NCI-H1436 treated with DMSO at 0.1 percent for 48 hours (cell line): ENCODE measurements around the gene OAS3.
A peak's percentile ranks its signal among the peaks of the same experiment; 100 is the strongest.
"Not testable (repeated sequence)": the region's sequence is repeated elsewhere in the genome, so short reads cannot be mapped to it uniquely, and the experiment has no call there.

Experiments used
- DNase-seq: peaks from one replicate; lab custom pipeline; 2025; lab: John Stamatoyannopoulos, UW

The OAS3 gene

DNA sequence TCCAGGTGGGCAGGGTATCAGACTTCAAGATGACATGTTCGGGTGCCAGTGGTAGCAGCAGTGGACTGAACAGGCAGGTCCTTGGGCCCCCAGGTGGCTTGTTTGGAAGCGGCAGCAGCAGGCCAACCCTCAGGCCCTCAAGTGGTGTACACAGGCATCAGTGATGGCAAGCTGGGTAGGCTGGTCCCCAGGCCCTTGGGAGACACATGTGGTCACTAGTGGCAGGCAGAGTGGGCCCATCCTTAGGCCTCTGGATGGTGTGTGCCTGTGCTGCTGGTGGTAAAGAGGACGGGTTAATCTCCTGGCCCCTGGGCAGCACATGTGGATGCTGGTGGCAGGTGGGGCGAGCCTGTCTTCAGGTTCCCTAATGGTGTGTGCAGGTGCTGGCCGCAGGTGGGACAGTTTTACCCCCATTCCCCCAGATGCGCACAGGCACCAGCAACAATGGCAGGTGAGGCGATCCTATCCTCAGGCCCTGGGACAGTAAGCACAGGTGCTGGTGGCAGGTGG is 48.1 kb downstream of the OAS3 start:
- no peak for DNase-seq

DNA sequence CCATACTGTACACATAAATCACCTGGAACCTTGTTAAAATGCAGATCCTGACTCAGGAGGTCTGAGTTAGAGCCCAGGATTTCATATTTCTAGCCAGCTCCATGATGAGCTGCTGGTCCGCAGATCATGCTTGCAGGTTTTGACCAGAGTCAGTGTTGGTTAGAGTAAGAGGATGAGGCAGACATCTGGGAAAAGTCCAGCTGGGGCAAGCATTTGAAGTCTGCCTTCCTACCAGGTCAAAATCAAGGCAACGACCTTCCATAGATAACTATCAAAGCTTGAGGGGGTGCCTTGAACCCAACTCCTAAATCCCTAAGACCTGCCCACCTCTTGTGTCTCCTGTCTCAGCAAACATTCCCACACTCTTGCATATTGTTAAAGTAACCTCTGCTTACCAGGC is 49.3 kb downstream of the OAS3 start:
- no peak for DNase-seq

DNA sequence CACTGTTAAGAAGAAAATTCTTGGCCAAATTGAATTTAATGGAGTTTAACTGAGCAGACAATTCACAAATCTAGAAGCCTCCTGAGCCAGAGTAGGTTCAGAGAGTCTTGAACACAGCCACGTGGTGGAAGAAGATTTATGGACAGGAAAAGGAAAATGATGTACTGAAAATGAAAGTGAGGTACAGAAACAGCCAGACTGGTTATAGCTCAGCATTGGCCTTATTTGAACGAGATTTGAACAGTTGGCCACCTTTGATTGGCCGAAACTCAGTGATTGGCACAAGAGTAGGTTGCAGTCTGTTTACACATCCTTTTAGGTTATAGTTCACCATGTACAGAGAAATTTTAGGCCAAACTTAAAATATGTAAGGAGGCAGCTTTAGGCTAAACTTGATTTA is 50.0 kb downstream of the OAS3 start:
- no peak for DNase-seq

DNA sequence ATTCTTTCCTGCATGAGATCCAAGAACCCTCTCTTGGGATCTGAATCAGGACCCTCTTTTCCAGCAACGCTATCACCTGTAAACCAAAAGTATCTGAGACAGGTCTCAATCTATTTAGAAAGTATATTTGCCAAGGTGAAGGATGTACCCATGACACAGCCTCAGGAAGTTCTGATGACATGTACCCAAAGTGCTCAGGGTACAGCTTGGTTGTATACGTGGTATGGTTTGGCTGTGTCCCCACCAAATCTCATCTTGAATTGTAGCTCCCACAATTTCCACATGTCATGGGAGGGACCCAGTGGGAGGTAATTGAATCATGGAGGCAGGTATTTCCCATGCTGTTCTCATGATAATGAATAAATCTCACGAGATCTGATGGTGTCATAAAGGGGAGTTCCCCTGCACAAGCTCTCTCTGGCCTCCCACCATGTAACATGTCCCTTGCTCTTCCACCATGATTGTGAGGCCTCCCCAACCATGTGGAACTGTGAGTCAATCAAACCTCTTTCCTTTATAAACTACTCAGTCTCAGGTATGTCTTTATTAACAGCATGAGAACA is 50.6 kb downstream of the OAS3 start:
- DNase-seq = not testable (repeated sequence)

DNA sequence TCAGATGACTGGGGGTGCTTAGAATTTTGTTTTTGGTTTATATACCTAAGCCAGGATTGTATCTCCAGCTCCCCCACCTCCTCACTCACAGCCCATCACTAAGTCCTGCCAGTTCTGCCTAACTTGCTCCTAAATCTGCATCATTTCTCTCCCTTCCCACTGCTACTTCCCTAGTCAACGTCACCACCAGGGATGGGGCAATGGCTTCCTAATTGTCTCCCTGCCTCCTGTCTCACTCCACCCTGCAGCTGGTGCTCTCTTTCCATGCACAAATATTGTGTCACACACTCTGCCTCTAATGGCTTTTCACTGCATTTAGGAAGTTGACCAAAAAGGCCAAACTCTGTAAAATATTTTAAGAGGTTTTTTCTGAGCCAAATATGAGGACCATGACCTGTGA is 51.5 kb downstream of the OAS3 start:
- no peak for DNase-seq

DNA sequence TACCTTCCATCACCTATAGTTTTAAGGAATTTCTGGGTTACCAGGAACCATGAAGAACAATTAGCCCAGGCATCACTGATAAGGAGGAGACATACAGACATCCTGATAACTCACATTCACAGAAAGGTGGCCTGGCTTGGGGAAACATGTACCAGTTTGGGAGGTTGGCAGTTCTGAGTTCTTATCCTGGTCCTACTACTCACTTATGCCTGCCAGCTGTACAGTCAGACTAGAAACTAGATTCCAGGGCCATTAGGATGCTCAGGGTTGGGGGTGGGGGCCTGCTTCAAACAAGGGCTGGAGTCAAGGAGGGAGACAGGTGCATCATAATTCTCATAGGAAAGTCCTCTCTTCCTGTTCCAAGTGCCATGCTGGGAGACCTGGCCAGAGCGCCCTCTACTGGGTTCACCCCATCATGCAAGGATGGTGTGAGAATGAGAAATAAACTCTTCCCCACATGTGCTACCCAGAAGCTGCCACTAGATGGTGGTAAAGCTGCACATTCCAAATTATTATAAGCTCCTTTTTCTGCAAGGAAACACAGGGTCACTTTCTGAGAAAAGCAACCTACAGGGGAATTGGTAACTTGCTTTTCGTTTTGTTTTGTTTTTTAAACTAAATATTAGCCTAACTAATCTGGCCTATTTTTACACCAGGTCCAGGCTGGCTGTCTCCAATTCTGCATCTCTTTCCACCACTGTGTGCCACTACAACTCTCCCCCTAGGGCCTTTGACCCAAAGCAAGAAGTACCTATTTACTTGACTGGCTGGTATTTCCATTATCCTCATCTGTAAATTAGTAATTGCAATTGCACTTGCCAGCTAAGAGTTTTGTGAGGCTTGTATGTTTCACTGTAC is 54.5 kb downstream of the OAS3 start:
- peak; percentile 1 for DNase-seq

DNA sequence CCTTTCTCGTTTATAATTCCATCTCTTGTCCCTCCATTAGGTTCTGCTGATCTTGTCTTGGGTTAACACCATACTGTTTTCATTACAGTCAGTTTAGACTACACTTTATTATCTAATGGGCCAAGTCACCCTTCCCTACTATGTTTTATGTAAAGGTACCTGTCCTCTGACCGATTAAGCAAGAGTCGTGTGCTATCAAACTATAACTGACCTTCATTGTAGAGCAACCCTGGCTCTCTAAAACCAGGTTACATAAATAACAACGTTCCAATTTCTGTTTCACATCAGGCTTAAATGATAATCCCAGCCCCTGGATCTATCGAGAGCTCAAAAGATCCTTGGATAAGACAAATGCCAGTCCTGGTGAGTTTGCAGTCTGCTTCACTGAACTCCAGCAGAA is 56.7 kb downstream of the OAS3 start:
- no peak for DNase-seq

DNA sequence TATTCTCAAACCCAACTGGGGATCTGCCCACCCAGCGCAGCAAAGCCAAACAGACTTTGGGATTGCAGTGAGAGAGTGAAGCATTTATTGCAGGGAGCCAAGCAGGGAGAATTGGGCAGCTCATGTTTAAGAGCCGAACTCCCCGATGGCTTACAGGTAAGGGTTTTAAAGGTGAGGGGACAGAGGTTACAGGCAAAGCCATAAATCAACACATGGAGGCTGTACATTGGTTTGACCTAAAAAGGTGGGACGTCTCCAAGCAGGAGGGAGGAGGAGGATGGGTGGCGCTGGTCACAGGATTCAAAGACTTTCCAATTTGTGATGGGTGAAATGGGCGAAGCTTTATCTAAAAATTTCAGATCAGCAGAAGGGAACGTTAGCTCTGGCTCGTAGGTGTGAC is 58.2 kb downstream of the OAS3 start:
- no peak for DNase-seq

DNA sequence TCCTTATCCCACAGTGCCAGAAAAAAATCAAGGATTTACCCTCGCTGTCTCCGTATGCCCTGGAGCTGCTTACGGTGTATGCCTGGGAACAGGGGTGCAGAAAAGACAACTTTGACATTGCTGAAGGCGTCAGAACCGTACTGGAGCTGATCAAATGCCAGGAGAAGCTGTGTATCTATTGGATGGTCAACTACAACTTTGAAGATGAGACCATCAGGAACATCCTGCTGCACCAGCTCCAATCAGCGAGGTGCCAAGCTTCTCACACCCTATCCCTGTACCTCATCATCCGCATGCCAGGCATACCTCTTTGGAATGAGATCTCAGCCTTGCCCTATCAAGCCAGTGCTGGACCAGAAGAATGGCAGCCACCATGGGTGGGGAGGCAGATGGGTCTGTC is 59.2 kb downstream of the OAS3 start:
- DNase-seq = no peak

DNA sequence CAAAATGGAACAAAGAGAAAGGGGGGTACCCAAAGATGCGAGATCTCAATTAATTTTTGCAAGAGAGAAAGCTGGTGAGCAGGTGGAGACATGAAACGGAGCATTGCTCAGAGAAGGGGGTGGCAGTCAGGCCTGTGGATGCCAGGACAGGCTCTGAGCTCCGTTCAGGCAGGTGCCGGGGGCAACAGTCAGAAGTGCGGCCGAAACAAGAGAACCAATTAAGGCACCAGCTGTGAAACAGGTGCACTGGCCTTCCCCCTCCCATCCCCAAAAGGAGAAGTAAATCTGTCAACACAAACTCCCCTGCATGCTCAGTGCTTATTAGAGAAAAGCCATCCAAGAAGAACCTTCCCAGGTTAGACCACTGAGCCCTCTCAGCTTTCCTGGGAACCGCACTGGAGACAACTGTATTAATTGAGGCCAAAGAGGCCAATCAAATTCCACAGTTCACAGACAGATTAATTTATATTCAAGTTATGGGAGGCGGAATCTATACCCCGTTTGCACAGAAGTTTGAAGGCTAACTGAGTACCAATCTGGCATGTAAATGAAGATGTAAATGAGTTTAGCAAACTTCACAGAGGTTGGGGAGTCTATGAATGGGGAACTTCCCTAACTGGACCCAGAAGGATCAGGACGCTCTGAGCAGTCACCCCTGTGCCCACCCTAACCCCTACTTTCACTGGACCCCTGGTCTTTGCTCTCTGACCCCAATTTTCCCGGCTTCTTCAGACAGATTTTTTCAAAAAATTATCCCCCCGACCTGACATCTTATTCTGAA is 60.9 kb downstream of the OAS3 start:
- DNase-seq = no peak

DNA sequence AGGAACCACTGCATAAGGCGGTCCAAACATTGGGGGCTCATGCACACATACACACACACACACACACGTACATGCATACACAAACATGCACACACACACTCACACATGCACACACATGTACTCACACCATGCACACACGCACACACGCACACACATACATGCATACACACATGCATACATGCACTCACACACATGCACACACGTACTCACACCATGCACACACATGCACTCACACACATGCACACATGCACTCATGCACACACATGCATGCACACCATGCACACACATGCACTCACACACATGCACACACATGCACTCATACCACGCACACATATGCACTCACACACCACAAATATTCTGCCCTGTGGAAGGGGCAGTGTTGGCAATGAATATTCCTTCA is 62.2 kb downstream of the OAS3 start:
- no peak for DNase-seq

DNA sequence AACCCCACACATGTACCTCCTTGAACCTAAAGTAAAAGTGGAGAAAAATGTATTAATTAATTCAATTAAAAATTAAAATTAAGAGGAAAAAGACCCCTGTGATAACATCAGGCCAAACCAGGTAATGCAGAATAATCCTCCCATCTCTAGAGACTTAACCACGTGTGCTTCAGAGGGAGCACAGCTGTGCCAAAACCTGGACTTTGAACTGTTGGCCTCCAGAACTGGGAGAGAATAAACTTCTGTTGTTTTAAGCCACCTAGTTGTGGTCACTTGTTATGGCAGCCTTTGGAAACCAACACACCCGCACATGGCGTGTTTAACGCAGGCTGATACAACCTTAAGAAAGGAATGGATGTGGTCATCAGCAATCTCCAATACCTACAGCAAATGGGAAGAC is 63.9 kb downstream of the OAS3 start:
- DNase-seq = no peak

DNA sequence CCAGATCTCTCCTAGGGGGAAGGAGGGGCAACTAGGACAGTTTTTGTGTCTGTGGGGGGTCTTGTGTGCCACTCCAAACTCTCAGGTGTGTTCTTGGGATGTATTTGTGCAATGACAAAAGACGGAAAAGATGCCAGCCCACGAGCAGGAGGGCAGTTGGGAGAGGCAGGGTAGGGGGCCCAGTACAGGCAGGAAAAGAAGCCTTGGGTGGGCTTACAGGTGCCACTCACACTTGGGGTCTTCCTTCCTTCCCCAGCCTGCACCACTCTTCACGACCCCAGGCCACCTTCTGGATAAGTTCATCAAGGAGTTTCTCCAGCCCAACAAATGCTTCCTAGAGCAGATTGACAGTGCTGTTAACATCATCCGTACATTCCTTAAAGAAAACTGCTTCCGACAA is 64.4 kb downstream of the OAS3 start:
- no peak for DNase-seq

DNA sequence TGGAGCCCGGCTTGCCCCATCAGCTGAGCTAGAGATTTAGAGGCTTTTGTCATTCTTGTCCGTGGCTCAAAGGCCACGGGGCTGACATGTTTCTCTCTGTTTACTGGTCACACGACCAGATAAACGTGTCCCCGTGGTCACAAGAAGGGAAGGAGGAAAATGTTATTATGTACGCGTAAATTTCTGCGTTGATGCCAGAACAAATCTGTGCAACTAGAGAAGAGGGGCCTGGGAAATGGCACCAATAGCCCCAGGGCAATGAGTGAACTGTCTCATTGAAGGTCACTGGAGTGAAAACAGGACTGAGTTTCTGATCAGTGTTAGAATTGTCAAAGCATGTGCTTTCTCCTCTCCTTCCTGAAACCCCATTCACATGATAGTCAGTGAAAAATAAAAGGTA is 65.4 kb downstream of the OAS3 start:
- no peak for DNase-seq

DNA sequence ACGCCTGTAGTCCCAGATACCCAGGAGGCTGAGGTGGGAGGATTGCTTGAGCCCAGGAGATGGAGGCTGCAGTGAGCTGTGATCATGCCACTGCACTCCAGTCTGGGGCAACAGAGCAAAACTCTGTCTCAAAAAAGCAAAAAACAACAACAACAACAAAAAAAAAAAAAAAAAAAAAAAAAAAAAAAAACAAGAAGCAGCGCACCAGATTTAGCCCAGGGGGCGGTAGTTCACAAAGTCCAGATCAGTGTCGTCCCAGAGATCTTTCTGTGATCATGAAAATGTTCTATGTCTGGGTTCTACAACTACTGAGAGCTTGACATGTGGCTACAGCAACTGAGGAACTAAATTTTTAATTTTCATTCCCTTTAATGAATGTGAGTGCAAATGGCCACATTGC is 67.5 kb downstream of the OAS3 start:
- DNase-seq = no peak

DNA sequence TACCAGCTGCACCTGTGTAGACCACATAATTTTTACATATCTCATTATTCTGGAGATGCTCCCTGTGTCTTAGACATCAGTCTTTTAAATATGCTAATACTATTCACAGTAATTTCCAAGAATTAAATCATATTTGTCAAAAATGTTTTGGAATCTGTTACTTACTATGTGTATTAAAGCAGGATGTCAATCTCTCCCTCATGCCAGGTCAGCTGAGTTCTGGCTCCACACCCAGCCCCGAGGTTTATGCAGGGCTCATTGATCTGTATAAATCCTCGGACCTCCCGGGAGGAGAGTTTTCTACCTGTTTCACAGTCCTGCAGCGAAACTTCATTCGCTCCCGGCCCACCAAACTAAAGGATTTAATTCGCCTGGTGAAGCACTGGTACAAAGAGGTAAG is 67.9 kb downstream of the OAS3 start:
- no peak for DNase-seq

DNA sequence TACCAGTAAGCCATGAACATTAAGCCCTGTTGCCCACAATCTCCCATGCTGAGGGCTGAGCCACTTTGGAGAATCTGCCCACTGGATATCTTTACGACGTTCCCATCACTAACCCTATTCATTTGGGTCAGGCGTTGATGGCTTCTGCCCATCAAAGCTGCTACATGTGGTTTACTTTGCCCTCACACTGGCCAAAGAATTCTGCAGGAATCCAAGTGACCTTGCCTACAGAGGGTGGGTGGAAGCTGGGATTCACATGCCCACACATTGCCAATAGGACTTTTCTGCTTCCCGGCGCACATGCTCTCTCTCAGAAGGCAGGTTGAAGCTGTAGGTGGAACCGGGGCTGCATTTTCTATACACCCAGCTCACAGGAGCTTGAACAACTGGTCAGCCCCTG is 68.4 kb downstream of the OAS3 start:
- DNase-seq = no peak

DNA sequence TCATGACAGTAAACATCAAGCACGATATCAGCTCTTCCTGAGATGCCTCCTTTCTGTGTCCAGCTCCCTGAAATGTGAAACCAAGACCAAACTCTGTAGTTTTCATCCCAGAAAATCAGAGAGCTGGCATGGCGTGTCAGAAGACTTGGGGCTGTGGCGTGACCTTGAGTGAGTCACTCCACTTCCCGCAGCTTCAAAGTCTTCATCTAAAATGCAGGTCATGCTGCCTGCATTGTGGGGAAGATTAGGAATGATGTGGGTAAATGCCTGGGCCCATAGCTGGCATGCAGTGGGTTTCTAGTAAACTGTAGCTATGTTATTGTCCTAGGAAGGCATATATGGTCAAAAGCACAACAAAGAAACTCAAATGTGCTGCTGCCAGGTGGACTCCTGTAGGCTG is 68.9 kb downstream of the OAS3 start:
- no peak for DNase-seq

DNA sequence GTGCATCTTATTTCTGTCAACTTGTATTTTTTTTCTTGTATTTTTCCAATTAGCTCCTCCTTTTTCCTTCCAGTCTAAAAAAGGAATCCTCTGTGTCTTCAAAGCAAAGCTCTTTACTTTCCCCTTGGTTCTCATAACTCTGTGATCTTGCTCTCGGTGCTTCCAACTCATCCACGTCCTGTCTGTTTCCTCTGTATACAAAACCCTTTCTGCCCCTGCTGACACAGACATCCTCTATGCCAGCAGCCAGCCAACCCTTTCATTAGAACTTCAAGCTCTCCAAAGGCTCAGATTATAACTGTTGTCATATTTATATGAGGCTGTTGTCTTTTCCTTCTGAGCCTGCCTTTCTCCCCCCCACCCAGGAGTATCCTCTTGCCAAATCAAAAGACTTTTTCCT is 72.4 kb downstream of the OAS3 start:
- no peak for DNase-seq

DNA sequence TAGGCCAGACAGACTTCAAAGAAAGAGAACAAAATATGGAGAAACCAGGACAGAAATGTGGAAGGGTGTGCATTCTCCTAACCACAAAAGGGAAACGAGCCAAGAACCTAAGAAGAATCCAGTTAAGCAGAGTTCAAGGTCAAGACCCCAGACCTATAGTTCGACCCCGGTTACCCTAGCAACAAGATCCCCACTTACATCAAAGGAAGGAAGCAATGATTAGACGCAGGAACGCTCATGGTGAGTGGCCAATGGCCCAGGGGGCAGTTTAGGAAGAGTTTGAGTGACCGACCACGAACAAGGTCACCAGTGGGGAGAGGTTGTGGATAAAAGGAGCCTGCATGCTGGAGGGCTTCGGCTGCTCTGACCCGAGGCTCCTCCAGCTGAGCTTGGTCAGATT is 76.3 kb downstream of the OAS3 start:
- DNase-seq = no peak

DNA sequence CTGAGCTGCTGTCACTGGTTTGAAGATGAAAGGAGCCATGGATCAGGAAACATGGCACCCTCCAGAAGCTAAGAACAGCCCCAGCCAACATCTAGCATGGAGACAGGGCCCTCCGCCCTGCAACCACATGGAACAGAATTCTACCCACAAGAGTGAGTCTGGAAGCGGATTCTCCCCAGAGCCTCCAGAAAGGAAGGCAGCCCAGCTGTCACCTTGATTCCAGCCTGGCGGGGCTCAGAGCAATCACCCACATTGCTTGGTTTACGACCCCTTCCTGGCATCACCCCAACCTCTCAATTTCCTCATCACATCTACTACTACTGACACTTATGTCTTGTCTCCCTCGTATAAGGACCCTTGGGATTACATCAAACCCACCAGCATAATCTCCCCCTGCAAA is 78.5 kb downstream of the OAS3 start:
- no peak for DNase-seq

DNA sequence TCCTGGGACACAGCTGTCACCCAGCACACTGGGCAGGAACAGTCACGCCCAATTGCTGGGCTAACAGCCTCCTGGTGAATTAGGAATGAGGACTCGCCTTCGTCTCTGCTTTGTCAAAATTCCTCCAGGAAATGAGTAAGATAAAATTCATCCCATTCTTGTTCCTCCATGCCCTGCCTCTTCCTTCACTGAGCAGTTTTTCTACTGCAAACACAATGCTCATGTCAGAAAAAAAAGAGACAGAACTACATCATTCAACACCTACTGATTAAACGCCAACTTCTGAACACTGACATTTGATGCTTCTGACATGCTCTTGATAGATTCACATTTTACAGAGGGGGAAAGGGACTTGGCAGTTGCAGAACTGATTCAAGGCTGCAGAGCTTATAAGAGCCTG is 80.8 kb downstream of the OAS3 start:
- DNase-seq = no peak

DNA sequence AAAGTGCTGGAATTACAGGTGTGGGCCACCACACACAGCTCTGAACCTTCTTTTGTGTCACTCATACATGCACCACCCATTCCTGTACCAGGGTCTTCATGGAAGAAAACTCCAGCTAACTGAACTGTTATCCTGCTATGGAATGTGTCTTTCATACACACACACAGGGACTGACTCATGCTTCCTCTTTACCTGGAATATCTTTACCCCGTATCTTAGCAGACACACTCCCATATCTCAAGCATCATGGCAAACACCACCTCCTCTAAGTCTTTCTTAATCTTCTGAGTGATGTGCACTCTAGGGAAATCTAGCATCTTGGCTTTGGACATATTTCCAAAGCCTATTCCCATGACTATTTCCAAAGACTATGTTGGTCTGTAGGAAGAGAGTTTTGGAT is 83.2 kb downstream of the OAS3 start:
- DNase-seq = no peak
